ENCODE data around the gene TXNRD1.

DNA sequence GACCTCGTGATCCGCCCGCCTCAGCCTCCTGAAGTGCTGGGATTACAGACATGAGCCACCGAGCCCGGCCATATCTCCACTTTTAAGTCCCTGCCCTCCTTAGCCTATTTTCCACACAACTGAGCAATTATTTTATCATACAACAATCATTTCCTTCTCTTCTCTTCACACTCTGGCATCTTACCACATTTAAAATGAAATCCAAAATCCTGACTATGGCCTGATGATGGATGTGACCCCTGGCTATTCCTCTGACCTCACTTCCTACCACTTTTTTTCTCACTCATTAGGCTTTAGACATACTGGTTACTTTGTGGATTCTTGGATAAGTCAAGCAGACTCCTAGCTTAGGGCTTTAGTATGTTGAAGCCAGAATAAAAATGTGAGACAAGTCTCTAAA lies 66.1 kb downstream of the TXNRD1 start:
- TF ChIP-seq, protein P1, sequence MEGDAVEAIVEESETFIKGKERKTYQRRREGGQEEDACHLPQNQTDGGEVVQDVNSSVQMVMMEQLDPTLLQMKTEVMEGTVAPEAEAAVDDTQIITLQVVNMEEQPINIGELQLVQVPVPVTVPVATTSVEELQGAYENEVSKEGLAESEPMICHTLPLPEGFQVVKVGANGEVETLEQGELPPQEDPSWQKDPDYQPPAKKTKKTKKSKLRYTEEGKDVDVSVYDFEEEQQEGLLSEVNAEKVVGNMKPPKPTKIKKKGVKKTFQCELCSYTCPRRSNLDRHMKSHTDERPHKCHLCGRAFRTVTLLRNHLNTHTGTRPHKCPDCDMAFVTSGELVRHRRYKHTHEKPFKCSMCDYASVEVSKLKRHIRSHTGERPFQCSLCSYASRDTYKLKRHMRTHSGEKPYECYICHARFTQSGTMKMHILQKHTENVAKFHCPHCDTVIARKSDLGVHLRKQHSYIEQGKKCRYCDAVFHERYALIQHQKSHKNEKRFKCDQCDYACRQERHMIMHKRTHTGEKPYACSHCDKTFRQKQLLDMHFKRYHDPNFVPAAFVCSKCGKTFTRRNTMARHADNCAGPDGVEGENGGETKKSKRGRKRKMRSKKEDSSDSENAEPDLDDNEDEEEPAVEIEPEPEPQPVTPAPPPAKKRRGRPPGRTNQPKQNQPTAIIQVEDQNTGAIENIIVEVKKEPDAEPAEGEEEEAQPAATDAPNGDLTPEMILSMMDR (IDR thresholded peaks at IDR 0.05) = no peak
- TF ChIP-seq EP300 (IDR thresholded peaks at IDR 0.05) (no peak), POLR2A (IDR thresholded peaks at IDR 0.05) (no peak)
